ENCODE results near the gene CDK17. TPM values are rescaled to one million over a fixed set of nuclear protein-coding genes. Genes with fewer than 3 reads are reported as not detected.
A peak's percentile ranks its signal among the peaks of the same experiment; 100 is the strongest.

The CDK17 gene
- total and polyA plus RNA-seq, 2 donors (not counting 1 experiment from before 2014, with no cell fraction given): 15.6 to 87.8 TPM

GRCh38 chr12:96364092-96364700 lies 36.0 kb downstream of the CDK17 start:
- WGBS (ENCODE audit: insufficient coverage): 96% methylated on average over 3 of the region's 3 CpGs
- ChIA-PET POLR2A (no interaction called here), CTCF (no interaction called here)
- TF ChIP-seq EZH2 (IDR thresholded peaks at IDR 0.05; ENCODE audit: borderline replicate concordance, insufficient read depth, low read depth, low read length, poor library complexity, severe bottlenecking) (no peak), CTCF (IDR thresholded peaks at IDR 0.05) (no peak)
- Mint-ChIP-seq H3K4me3 (no peak overlapping the region), H3K4me1 (peaks cover 64% of the 10 kb centered on the region), H3K27me3 (no peaks in the 10 kb centered on the region), H3K27ac (no peak overlapping the region), H3K9me3 (ENCODE audit: insufficient read depth) (no peaks in the 10 kb centered on the region)
- DNase-seq (no peak), ATAC-seq (ENCODE audit: low read depth) (no peak)
- H2AFZ ChIP-seq (ENCODE audit: insufficient read depth, low read depth, low read length, poor library complexity, severe bottlenecking): no peak overlapping the region
- no peak overlapping the region for H3K27ac ChIP-seq (ENCODE audit: low read length in 2 of 2)
- no peak overlapping the region for H3K9ac ChIP-seq (ENCODE audit: low read length)
- peaks cover 8 to 15% of the 10 kb centered on the region in 2 donors for H3K4me1 ChIP-seq (ENCODE audit: control insufficient read depth in 2 of 2, insufficient read depth in 2 of 2, low read length in 2 of 2)
- H3K79me2 ChIP-seq (ENCODE audit: control insufficient read depth, insufficient read depth, low read length): peaks cover 99% of the 10 kb centered on the region
- no peaks in the 10 kb centered on the region for H3K27me3 ChIP-seq (replicated peaks in 1 of 4; ENCODE audit: control extremely low read depth in 1 of 4, control insufficient read depth in 3 of 4, insufficient read depth in 4 of 4, low read length in 3 of 4)
- no peaks in the 10 kb centered on the region for H3K9me3 ChIP-seq (ENCODE audit: control extremely low read depth in 1 of 3, control insufficient read depth in 2 of 3, insufficient read depth in 1 of 3, low read length in 2 of 3)
- no peak overlapping the region for H3K4me2 ChIP-seq (replicated peaks; ENCODE audit: low read depth, low read length, poor library complexity, severe bottlenecking)
- intact Hi-C loops (cut with micrococcal nuclease): no loop called here
- no peak overlapping the region for H3K4me3 ChIP-seq (ENCODE audit: control extremely low read depth in 1 of 5, extremely low read depth in 1 of 5, insufficient read depth in 1 of 5, low read depth in 2 of 5, low read length in 4 of 5)
- H4K20me1 ChIP-seq (ENCODE audit: control insufficient read depth, insufficient read depth, low read length, poor library complexity, severe bottlenecking): peaks cover 79% of the 10 kb centered on the region
- H3K36me3 ChIP-seq (replicated peaks in 1 of 2; ENCODE audit: control extremely low read depth in 1 of 2, control insufficient read depth in 1 of 2, extremely low read depth in 1 of 2, insufficient read depth in 2 of 2, low read length in 1 of 2): peaks cover 0 to 3% of the 10 kb centered on the region in 2 experiments

GRCh38 chr12:96361074-96361473 lies 39.2 kb downstream of the CDK17 start:
- H3K79me2 ChIP-seq (ENCODE audit: control insufficient read depth, insufficient read depth, low read length): peaks cover 94% of the 10 kb centered on the region
- H3K36me3 ChIP-seq (replicated peaks in 1 of 2; ENCODE audit: control extremely low read depth in 1 of 2, control insufficient read depth in 1 of 2, extremely low read depth in 1 of 2, insufficient read depth in 2 of 2, low read length in 1 of 2): peaks cover 0 to 3% of the 10 kb centered on the region in 2 experiments
- Mint-ChIP-seq H3K4me1 (peaks cover 59% of the 10 kb centered on the region), H3K27me3 (no peaks in the 10 kb centered on the region), H3K9me3 (ENCODE audit: insufficient read depth) (no peaks in the 10 kb centered on the region), H3K27ac (no peak overlapping the region), H3K4me3 (no peak overlapping the region)
- H2AFZ ChIP-seq (ENCODE audit: insufficient read depth, low read depth, low read length, poor library complexity, severe bottlenecking): no peak overlapping the region
- H3K4me2 ChIP-seq (replicated peaks; ENCODE audit: low read depth, low read length, poor library complexity, severe bottlenecking): no peak overlapping the region
- peaks cover 88% of the 10 kb centered on the region for H4K20me1 ChIP-seq (ENCODE audit: control insufficient read depth, insufficient read depth, low read length, poor library complexity, severe bottlenecking)
- DNase-seq (no peak), ATAC-seq (ENCODE audit: low read depth) (no peak)
- H3K27ac ChIP-seq (ENCODE audit: low read length in 2 of 2): peak overlapping the region in 1 of 2 donors; percentile 1
- peaks cover 8 to 11% of the 10 kb centered on the region in 2 donors for H3K4me1 ChIP-seq (ENCODE audit: control insufficient read depth in 2 of 2, insufficient read depth in 2 of 2, low read length in 2 of 2)
- 93% methylated on average over 3 of the region's 4 CpGs for WGBS (ENCODE audit: insufficient coverage)
- intact Hi-C loops (cut with micrococcal nuclease): no loop called here
- no peak overlapping the region for H3K4me3 ChIP-seq (ENCODE audit: control extremely low read depth in 1 of 5, extremely low read depth in 1 of 5, insufficient read depth in 1 of 5, low read depth in 2 of 5, low read length in 4 of 5)
- no peaks in the 10 kb centered on the region for H3K9me3 ChIP-seq (ENCODE audit: control extremely low read depth in 1 of 3, control insufficient read depth in 2 of 3, insufficient read depth in 1 of 3, low read length in 2 of 3)
- H3K27me3 ChIP-seq (replicated peaks in 1 of 4; ENCODE audit: control extremely low read depth in 1 of 4, control insufficient read depth in 3 of 4, insufficient read depth in 4 of 4, low read length in 3 of 4): no peaks in the 10 kb centered on the region
- POLR2A ChIA-PET: no interaction called here
- CTCF ChIA-PET: no interaction called here
- TF ChIP-seq CTCF (IDR thresholded peaks at IDR 0.05): no peak
- TF ChIP-seq EZH2 (IDR thresholded peaks at IDR 0.05; ENCODE audit: borderline replicate concordance, insufficient read depth, low read depth, low read length, poor library complexity, severe bottlenecking): no peak
- no peak overlapping the region for H3K9ac ChIP-seq (ENCODE audit: low read length)

Data from B cell (primary cell).